ENCODE results near the gene SPPL2C. TPM values are rescaled to one million over a fixed set of nuclear protein-coding genes. Genes with fewer than 3 reads are reported as not detected.

The SPPL2C gene
- total and polyA plus RNA-seq, 2 of the 8 experiments (the other 6 are each of a cell fraction or from before 2014, with no cell fraction given), result not detected

DNA sequence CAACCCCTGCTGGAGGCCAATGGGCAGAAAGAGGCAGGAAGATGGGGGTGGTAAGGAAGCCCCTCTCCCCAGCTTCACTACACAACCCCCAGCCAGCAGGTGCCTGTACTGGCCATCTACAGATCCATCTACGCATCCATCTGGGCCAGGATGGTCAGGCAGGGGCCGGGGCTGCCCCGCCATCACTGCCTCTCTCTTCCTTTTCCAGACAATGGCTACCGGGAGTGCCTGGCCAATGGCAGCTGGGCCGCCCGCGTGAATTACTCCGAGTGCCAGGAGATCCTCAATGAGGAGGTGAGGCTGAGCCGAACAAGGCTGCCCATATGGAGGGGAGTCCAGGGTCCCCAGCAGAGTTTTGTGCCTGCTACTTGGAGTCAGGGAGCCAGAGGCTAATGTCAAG lies 23.5 kb upstream of the SPPL2C start (continued):
- TF ChIP-seq, protein P1, sequence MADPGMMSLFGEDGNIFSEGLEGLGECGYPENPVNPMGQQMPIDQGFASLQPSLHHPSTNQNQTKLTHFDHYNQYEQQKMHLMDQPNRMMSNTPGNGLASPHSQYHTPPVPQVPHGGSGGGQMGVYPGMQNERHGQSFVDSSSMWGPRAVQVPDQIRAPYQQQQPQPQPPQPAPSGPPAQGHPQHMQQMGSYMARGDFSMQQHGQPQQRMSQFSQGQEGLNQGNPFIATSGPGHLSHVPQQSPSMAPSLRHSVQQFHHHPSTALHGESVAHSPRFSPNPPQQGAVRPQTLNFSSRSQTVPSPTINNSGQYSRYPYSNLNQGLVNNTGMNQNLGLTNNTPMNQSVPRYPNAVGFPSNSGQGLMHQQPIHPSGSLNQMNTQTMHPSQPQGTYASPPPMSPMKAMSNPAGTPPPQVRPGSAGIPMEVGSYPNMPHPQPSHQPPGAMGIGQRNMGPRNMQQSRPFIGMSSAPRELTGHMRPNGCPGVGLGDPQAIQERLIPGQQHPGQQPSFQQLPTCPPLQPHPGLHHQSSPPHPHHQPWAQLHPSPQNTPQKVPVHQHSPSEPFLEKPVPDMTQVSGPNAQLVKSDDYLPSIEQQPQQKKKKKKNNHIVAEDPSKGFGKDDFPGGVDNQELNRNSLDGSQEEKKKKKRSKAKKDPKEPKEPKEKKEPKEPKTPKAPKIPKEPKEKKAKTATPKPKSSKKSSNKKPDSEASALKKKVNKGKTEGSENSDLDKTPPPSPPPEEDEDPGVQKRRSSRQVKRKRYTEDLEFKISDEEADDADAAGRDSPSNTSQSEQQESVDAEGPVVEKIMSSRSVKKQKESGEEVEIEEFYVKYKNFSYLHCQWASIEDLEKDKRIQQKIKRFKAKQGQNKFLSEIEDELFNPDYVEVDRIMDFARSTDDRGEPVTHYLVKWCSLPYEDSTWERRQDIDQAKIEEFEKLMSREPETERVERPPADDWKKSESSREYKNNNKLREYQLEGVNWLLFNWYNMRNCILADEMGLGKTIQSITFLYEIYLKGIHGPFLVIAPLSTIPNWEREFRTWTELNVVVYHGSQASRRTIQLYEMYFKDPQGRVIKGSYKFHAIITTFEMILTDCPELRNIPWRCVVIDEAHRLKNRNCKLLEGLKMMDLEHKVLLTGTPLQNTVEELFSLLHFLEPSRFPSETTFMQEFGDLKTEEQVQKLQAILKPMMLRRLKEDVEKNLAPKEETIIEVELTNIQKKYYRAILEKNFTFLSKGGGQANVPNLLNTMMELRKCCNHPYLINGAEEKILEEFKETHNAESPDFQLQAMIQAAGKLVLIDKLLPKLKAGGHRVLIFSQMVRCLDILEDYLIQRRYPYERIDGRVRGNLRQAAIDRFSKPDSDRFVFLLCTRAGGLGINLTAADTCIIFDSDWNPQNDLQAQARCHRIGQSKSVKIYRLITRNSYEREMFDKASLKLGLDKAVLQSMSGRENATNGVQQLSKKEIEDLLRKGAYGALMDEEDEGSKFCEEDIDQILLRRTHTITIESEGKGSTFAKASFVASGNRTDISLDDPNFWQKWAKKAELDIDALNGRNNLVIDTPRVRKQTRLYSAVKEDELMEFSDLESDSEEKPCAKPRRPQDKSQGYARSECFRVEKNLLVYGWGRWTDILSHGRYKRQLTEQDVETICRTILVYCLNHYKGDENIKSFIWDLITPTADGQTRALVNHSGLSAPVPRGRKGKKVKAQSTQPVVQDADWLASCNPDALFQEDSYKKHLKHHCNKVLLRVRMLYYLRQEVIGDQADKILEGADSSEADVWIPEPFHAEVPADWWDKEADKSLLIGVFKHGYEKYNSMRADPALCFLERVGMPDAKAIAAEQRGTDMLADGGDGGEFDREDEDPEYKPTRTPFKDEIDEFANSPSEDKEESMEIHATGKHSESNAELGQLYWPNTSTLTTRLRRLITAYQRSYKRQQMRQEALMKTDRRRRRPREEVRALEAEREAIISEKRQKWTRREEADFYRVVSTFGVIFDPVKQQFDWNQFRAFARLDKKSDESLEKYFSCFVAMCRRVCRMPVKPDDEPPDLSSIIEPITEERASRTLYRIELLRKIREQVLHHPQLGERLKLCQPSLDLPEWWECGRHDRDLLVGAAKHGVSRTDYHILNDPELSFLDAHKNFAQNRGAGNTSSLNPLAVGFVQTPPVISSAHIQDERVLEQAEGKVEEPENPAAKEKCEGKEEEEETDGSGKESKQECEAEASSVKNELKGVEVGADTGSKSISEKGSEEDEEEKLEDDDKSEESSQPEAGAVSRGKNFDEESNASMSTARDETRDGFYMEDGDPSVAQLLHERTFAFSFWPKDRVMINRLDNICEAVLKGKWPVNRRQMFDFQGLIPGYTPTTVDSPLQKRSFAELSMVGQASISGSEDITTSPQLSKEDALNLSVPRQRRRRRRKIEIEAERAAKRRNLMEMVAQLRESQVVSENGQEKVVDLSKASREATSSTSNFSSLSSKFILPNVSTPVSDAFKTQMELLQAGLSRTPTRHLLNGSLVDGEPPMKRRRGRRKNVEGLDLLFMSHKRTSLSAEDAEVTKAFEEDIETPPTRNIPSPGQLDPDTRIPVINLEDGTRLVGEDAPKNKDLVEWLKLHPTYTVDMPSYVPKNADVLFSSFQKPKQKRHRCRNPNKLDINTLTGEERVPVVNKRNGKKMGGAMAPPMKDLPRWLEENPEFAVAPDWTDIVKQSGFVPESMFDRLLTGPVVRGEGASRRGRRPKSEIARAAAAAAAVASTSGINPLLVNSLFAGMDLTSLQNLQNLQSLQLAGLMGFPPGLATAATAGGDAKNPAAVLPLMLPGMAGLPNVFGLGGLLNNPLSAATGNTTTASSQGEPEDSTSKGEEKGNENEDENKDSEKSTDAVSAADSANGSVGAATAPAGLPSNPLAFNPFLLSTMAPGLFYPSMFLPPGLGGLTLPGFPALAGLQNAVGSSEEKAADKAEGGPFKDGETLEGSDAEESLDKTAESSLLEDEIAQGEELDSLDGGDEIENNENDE (IDR thresholded peaks at IDR 0.05; ENCODE audit: insufficient replicate concordance, low read length), result no peak

Measured in H1 (cell line).